Motor neuron (in vitro differentiated cells): Measurements from ENCODE around the gene UTP20. TPM values are rescaled to one million over a fixed set of nuclear protein-coding genes. Genes with fewer than 3 reads are reported as not detected.
A peak's percentile ranks its signal among the peaks of the same experiment; 100 is the strongest.

Experiments
- ATAC-seq, 8 experiments: fragments of 200-7000 bp; cut with Tn5 transposase; replicated peaks in 6 of 8; 2 replicates each; pipeline ENCODE4 v1.8.0; 2021; ENCODE audit warnings: mild to moderate bottlenecking in 8 of 8, moderate library complexity in 8 of 8
- H3K27ac ChIP-seq, 2 donors: fragments of 250-450 bp; sonication (Bioruptor Pico); 2 replicates each; pipeline ENCODE4 v1.9.0; 2021; ENCODE audit warnings: antibody characterized with exemption in 2 of 2, mild to moderate bottlenecking in 2 of 2, moderate library complexity in 1 of 2
- H3K4me1 ChIP-seq, 2 donors: fragments of 250-450 bp; sonication (Bioruptor Pico); replicated peaks in 1 of 2; 2 replicates each; pipeline ENCODE4 v1.6.1; 2021; ENCODE audit warnings: antibody characterized with exemption in 2 of 2, mild to moderate bottlenecking in 2 of 2, moderate library complexity in 1 of 2
- H3K4me3 ChIP-seq, 5 donors: fragments of 250-450 bp; sonication (Bioruptor Pico); 2 replicates each; pipeline ENCODE4 v1.9.0; 2021; ENCODE audit warnings: antibody characterized with exemption in 5 of 5, mild to moderate bottlenecking in 5 of 5, moderate library complexity in 4 of 5
- WGBS, 10 experiments: fragments of 450-650 bp; shearing (Covaris generic); methylation state at CpG; one replicate each; pipeline ENCODE4 v1.0.0; 2022; 5-methylcytosine and 5-hydroxymethylcytosine counted together
- in situ Hi-C, 9 experiments: fragments of 400-800 bp; cut with MboI; loops; one replicate each; pipeline ENCODE4 v1.15.0; 2021; ENCODE audit warnings: low sequenced_read_pairs in 9 of 9, low pct_unique_long_range_greater_than_20kb in 2 of 9; ENCODE audit not compliant: unreplicated experiment in 9 of 9
- total RNA-seq, 8 experiments: library from RNA; unstranded; fragments of 300-600 nt; gene quantifications; 2 replicates each; pipeline versions ENCODE4 v1.2.3 to v1.2.4, GENCODE V29; 2022

The UTP20 gene
- 10 to 100 TPM in 4 of 8 experiments, 1 to 10 TPM in 4; 3.4 to 25.4 (median 10.9) TPM for total RNA-seq

DNA sequence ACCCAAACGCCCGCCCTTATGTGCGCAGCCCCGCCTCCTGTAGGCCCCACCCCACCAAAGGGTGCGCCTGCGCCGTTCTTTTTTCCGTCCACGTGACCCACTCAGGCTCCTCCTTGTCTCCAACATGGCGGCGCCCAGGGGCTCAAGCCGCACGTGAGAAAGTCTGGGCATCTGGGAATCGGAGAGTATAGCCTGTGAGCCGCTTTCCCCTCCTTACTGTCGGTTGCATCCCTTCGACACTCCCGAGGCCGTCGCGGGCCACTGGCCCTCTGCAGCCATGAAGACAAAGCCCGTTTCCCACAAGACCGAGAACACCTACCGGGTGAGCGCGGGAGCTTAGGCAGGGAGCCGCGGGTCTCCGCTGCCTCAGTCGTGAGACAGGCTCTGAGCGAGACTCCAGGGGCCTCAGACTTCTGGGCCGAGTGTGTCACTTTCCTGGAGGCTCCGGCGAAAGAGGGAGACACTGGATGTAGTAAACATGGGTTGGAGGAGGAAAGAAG is at the start of gene UTP20:
Gene UTP20, plus strand, starts transcription at position 100 of the 500 bp plus-strand sequence. Its CDS starts 178 bp downstream, at position 278.
- Histone ChIP-seq H3K27ac (no peak within 1 kb of the TSS), H3K4me1 (peaks cover 0 to 4% of the 10 kb centered on the region in 2 donors), H3K4me3 (peak within 1 kb of the TSS; percentile 57 to 96 (median 66))
- in situ Hi-C loops = no loop called here
- peak; percentile 94 to 99 (median 98) for ATAC-seq
- 0 to 7% (median 0%) methylated on average over 1 to 21 of the region's 34 CpGs; no CpG with 5 or more reads in 2 of the 10 experiments for WGBS, 10 experiments

DNA sequence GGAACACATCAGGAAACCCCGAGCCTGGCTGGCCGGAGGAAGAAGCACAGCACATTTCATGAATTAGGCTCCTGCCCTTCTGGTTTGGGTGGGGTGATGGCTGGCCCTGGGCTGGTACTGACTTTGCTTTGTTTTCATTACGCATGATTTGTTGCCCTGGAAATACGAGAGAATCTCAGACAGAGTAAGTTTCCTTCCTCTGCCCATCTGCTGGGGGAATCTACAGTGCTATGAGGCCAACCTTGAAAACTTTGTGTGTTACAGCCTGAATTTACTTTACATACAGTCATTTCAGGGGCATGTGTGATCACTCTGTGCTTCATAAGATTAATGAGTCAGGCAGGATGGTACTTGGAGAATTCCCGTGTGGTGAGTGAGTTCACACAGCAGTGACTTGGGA is 49.4 kb upstream of the UTP20 start:
- Histone ChIP-seq H3K27ac (no peak overlapping the region), H3K4me1 (no peaks in the 10 kb centered on the region), H3K4me3 (no peak overlapping the region)
- 0 to 79% (median 67%) methylated on average over 3 to 5 of the region's 5 CpGs; no CpG with 5 or more reads in 4 of the 10 experiments for WGBS, 10 experiments
- in situ Hi-C loops = no loop called here
- ATAC-seq = peak in 2 of 8 experiments; percentile 97

DNA sequence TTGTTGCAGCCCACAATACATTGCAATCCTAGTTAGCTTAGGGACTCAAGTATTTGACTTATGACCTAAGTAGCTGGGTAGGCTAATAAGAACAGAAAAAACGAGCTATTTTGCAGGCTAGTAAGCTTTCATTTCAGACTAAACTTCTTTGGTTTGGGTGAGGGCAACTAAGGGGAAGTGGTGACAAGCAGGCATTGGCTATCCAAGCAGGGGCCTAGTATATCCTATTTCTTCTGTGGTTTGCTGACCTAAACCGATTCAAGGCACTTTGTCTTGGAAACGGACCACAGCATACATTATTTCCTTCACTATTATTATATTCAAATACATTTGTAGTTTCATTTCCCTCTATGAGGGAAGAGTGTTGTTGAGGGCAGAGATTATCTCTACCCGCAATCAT is 48.3 kb upstream of the UTP20 start:
- 30 to 83% (median 68%) methylated on average over 3 to 4 of the region's 4 CpGs; no CpG with 5 or more reads in 1 of the 10 experiments for WGBS, 10 experiments
- Histone ChIP-seq H3K4me3 (no peak overlapping the region), H3K27ac (no peak overlapping the region), H3K4me1 (no peaks in the 10 kb centered on the region)
- ATAC-seq = no peak
- in situ Hi-C loops = no loop called here

DNA sequence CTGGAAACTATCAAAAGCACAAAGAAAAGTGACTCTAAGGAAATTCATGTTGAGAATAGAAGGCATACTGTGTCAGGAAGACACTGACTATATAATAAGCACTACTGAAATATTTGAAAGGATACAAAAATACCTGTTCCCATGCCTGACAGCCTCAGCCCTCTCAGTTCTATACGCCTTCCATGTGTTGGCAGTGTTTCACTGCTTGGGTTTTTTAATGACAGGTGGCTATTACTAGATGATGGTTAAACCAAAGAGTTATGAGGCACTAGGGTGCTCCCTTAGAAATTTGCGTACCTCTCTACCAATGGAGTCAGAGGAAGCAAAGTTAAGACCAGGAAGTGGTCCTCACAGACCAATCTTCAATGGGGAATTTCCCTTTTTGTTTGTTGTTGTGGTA is 44.2 kb upstream of the UTP20 start:
- in situ Hi-C loops = no loop called here
- 55 to 100% (median 82%) methylated on average over 1 to 2 of the region's 2 CpGs; no CpG with 5 or more reads in 1 of the 10 experiments for WGBS, 10 experiments
- Histone ChIP-seq H3K4me1 (no peaks in the 10 kb centered on the region), H3K27ac (no peak overlapping the region), H3K4me3 (no peak overlapping the region)
- no peak for ATAC-seq

DNA sequence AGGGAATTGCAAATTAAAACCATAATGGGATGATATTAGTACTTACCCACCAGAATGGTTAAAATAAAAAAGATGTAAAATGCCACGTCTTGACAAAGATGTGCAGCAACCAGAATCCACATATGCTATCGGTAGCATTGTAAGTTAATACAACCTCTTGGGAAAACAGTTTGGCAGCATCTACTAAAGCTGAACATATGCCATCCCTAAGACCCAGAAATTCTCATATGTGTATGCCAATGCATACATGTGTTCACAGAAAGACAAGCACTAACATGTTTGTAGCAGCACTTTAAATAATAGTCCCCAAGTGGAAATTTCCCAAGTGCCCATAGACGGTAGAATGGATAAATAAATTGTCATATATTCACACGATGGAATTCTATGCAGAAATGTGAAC is 41.6 kb upstream of the UTP20 start:
- in situ Hi-C loops = no loop called here
- no peaks in the 10 kb centered on the region for H3K4me1 ChIP-seq
- no peak overlapping the region for H3K27ac ChIP-seq
- 6 to 100% (median 83%) methylated on average over 2 to 4 of the region's 4 CpGs for WGBS, 10 experiments
- H3K4me3 ChIP-seq = no peak overlapping the region
- no peak for ATAC-seq

DNA sequence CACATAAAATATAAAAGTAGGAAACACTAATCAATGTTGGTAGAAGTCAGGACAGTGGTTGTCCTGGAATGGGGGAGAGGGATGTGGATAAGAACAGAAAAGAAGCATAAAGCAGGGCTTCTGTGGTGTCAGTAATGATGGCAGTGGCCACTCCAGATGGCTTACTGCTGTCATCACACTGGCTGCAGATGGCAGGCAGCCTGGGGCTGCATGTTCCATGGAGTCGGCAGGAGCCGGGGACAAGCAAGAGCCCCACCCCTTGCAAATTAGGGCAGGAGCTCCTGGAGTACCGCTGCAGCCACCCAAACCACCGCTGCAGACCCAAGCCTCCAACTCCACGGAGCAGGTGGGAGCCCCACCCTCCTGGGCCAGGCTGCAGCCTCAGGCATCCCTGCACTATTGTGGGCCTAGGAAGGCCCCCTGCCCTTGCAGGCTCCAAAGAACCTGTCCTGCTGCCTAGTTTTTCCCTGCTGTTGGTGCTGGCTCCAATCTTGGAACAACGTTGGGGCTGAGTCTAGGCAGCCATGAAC is 41.0 kb upstream of the UTP20 start:
- peak in 3 of 8 experiments; percentile 51 to 83 (median 80) for ATAC-seq
- H3K4me3 ChIP-seq = no peak overlapping the region
- in situ Hi-C loops = no loop called here
- 0 to 66% (median 15%) methylated on average over 2 to 4 of the region's 6 CpGs; no CpG with 5 or more reads in 5 of the 10 experiments for WGBS, 10 experiments
- no peak overlapping the region for H3K27ac ChIP-seq
- no peaks in the 10 kb centered on the region for H3K4me1 ChIP-seq

DNA sequence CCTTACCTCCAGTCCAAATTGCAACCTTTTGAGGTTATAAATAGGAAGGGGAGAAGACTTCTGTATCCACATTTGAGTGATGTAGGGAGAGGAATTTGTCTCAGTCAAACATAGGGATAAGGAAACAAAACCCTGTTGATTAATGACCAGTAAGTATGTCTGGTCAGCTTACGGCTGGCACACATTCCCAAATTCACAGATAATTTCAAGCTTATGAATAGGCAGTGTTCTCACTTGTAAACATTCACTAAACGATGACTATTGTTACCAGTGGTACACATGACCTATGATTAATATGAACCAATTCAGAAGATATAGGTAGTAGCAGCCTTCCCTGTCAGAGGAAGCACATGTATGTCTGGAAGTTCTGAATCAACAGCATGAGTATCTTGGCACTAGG is 36.8 kb upstream of the UTP20 start:
- H3K4me1 ChIP-seq = no peaks in the 10 kb centered on the region
- no peak overlapping the region for H3K27ac ChIP-seq
- no peak overlapping the region for H3K4me3 ChIP-seq
- WGBS, 10 experiments = 47 to 86% (median 65%) methylated on average over 1 to 2 of the region's 2 CpGs; no CpG with 5 or more reads in 2 of the 10 experiments
- no peak for ATAC-seq
- in situ Hi-C loops = no loop called here

DNA sequence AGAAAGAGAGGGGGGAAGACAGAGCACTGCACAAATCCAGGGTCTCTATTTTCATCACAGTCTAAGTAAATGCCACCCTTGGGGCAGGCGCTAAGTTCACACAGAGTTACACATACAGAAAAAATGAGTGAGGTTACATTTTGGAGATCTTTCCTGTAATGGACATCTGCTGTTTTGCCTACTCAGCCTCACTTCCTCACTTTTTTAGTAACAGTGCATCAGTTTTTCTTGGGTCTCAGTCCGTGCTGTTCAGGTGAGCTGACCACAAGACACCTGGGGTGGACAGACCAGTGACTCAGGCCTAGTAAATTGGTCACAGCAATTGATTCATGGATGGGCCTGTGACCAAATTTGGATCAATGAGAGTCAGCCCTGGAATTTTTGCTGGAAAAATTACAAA is 36.3 kb upstream of the UTP20 start:
- H3K4me3 ChIP-seq = no peak overlapping the region
- 0 to 93% (median 87%) methylated on average over 1 to 2 of the region's 2 CpGs; no CpG with 5 or more reads in 4 of the 10 experiments for WGBS, 10 experiments
- H3K4me1 ChIP-seq = no peaks in the 10 kb centered on the region
- ATAC-seq = no peak
- H3K27ac ChIP-seq = no peak overlapping the region
- in situ Hi-C loops = no loop called here

DNA sequence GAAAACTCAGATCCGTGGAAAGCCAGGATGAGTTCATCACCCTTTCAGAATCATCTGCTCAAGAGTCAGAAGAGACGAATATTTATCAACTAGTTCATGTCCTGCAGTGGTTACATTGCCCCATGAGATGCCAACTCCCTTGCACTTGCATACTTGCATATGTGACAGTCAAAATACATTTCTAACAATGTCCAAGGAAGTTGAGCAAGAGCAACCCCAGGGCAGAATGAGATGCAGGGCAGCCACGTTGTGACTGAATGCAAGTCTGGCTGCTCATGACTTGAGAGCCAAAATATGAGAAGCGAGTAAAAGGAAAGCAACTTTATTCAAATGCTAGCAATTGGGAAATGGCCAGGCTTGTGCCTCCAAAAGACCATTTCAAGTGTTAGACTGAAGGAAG is 23.6 kb upstream of the UTP20 start:
- in situ Hi-C loops = no loop called here
- H3K4me3 ChIP-seq = no peak overlapping the region
- ATAC-seq = peak in 3 of 8 experiments; percentile 33 to 97 (median 96)
- H3K4me1 ChIP-seq = no peaks in the 10 kb centered on the region
- no peak overlapping the region for H3K27ac ChIP-seq
- WGBS, 10 experiments = 0 to 87% (median 40%) methylated on average over 2 to 4 of the region's 4 CpGs; no CpG with 5 or more reads in 1 of the 10 experiments

DNA sequence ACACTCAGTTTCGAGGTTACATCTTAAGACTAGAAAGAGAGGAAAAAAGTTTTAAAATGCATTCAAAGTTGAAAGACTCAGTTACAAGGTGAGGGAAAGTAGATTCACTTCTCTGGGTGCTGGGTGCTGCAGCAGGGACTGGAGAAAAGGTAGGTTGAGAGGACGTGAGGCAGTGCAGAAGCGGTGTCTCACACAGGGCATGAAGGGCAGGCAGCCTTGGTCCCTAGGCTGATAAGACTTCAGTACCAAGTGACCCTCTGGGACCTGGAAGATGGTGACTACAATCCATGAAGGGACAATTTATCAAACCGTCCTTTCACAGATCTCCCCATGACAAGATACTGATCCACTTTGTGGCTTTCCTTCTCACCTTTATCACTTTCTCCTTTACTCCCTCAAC is 22.5 kb upstream of the UTP20 start:
- no peak for ATAC-seq
- no peak overlapping the region for H3K27ac ChIP-seq
- no peaks in the 10 kb centered on the region for H3K4me1 ChIP-seq
- 0 to 80% (median 33%) methylated on average over 1 to 4 of the region's 4 CpGs; no CpG with 5 or more reads in 1 of the 10 experiments for WGBS, 10 experiments
- H3K4me3 ChIP-seq = no peak overlapping the region
- in situ Hi-C loops = no loop called here

DNA sequence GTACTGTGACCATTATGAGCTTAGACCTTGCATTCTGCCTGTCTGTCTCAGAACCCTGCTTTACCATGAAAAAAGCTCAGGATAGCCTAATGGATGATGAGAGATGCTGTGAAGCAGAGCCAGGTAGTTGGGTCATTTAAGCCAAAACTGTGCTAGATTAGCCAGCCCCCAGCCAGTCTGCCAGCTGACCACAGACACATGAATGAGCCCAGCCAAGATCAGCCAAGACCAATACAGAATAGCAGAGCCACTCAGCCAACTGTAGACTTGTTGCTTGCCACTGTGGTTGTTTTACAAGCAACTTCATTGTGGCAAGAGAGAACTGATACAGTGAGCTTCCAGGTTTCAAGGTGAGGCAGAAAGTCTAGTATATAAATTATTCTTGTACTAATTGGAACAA is 12.8 kb upstream of the UTP20 start:
- Histone ChIP-seq H3K27ac (no peak overlapping the region), H3K4me3 (no peak overlapping the region), H3K4me1 (no peaks in the 10 kb centered on the region)
- in situ Hi-C loops = no loop called here
- no peak for ATAC-seq

DNA sequence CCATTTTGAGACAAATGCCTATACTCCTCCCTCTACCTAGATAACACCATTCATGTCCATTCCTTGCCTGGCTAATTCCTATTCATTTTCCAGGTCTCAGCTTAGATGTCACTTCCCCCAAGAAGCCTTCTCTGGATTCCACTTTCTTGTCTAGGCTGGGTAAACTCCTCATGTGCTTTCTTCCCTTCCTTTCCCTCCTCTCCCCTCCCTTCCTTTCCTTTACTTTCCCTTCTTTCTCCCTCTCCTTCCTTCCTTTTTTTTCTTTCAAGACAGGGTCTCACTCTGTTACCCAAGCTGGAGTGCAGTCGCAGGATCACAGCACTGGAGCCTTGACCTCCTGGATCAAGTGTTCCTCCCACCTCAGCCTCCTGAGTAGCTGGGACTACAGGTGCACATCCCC is 3.5 kb upstream of the UTP20 start:
- H3K4me1 ChIP-seq = peaks cover 0 to 4% of the 10 kb centered on the region in 2 donors
- in situ Hi-C loops = no loop called here
- H3K4me3 ChIP-seq = no peak overlapping the region
- ATAC-seq = no peak
- no peak overlapping the region for H3K27ac ChIP-seq
- WGBS, 10 experiments = 0 to 100% (median 71%) methylated on average over 1 of the region's 1 CpG; no CpG with 5 or more reads in 5 of the 10 experiments

DNA sequence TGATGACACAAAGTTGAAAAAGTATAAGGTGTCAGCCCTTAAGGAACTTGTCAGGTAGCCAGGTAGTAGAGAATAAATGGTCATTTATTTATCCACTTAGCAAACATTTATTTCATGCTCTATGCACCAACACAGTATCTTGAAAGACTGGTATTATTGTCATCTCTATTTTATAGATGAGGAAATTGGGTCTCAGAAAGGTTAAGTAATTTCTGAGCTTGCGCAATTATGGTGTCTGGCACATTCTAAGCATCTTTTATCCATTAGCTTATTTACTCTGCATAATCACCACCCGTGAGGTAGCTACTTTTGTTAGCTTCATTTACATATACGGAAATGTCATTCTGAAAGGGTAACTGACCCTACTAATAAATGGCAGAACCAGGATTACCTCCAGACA is 2.5 kb upstream of the UTP20 start:
- ATAC-seq = no peak
- in situ Hi-C loops = no loop called here
- H3K27ac ChIP-seq = no peak overlapping the region
- WGBS, 10 experiments = 25 to 90% (median 66%) methylated on average over 2 to 3 of the region's 3 CpGs; no CpG with 5 or more reads in 2 of the 10 experiments
- peaks cover 0 to 4% of the 10 kb centered on the region in 2 donors for H3K4me1 ChIP-seq
- no peak overlapping the region for H3K4me3 ChIP-seq

DNA sequence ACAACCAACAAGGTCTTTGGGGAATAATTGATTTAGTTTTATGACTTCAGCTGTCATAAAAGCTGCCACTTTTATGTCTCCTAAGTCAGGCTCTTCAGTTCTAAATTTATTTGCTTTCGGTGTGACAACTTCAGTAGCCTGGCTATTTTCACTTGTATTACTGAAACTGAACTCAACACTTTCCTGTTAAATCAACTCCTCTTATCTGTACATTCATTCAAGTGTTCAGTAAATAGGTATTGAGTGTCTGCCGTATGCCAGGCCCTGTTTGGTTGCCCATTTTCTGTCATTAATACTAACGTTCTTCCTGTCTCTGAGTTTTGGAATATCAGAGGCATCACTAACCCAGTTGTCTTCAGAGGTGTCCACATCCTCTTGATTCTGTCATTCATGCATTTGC is 7.5 kb downstream of the UTP20 start:
- no peak for ATAC-seq

More for the DNA sequence above, 7.5 kb downstream of the UTP20 start:
- Histone ChIP-seq H3K4me3 (no peak overlapping the region), H3K27ac (no peak overlapping the region), H3K4me1 (no peaks in the 10 kb centered on the region)
- WGBS, 10 experiments = 70 to 100% (median 94%) methylated on average over 1 to 3 of the region's 3 CpGs
- in situ Hi-C loops = no loop called here
